ENCODE results near the gene ZFC3H1.

DNA sequence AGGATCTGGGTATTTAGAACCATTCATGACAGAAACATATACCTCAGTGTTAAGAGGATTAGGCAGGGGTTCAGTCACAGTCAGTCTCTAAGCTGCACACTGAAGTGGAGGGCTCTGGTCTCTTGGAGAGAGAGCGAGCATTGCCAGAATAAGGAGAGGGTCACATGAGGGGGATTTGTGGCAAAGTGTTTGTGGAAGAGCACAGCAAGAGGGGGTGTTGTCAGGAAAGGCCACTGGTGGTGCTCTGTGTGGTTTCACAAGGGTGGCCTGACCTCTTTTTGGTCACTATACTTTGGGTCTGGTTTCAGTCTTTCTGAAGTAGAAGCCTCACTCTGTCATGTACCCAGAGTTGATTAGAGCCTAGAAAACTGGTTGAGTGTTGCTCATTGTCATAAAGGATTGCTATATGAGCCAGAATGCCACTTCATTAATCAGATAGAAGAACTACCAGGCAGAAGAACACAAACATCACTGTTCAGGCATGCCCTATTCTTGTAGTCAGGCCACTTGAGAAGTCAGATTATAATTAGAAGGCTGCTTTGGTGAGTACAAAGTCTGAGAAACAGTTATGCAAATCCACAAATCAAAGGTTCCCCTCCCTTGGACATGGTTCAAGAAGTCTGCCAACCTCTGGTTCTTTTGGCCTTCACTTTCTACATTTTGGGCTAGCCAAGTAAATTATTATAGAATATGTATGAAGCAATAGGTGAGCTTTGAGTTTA lies 30.6 kb upstream of the ZFC3H1 start:
- TF ChIP-seq, protein P1, sequence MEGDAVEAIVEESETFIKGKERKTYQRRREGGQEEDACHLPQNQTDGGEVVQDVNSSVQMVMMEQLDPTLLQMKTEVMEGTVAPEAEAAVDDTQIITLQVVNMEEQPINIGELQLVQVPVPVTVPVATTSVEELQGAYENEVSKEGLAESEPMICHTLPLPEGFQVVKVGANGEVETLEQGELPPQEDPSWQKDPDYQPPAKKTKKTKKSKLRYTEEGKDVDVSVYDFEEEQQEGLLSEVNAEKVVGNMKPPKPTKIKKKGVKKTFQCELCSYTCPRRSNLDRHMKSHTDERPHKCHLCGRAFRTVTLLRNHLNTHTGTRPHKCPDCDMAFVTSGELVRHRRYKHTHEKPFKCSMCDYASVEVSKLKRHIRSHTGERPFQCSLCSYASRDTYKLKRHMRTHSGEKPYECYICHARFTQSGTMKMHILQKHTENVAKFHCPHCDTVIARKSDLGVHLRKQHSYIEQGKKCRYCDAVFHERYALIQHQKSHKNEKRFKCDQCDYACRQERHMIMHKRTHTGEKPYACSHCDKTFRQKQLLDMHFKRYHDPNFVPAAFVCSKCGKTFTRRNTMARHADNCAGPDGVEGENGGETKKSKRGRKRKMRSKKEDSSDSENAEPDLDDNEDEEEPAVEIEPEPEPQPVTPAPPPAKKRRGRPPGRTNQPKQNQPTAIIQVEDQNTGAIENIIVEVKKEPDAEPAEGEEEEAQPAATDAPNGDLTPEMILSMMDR (IDR thresholded peaks at IDR 0.05; ENCODE audit: insufficient read depth, low read length), result no peak
- TF ChIP-seq, protein P2, sequence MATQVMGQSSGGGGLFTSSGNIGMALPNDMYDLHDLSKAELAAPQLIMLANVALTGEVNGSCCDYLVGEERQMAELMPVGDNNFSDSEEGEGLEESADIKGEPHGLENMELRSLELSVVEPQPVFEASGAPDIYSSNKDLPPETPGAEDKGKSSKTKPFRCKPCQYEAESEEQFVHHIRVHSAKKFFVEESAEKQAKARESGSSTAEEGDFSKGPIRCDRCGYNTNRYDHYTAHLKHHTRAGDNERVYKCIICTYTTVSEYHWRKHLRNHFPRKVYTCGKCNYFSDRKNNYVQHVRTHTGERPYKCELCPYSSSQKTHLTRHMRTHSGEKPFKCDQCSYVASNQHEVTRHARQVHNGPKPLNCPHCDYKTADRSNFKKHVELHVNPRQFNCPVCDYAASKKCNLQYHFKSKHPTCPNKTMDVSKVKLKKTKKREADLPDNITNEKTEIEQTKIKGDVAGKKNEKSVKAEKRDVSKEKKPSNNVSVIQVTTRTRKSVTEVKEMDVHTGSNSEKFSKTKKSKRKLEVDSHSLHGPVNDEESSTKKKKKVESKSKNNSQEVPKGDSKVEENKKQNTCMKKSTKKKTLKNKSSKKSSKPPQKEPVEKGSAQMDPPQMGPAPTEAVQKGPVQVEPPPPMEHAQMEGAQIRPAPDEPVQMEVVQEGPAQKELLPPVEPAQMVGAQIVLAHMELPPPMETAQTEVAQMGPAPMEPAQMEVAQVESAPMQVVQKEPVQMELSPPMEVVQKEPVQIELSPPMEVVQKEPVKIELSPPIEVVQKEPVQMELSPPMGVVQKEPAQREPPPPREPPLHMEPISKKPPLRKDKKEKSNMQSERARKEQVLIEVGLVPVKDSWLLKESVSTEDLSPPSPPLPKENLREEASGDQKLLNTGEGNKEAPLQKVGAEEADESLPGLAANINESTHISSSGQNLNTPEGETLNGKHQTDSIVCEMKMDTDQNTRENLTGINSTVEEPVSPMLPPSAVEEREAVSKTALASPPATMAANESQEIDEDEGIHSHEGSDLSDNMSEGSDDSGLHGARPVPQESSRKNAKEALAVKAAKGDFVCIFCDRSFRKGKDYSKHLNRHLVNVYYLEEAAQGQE (IDR thresholded peaks at IDR 0.05; ENCODE audit: insufficient replicate concordance, low read depth), result no peak
- TF ChIP-seq POLR2AphosphoS5 (IDR thresholded peaks at IDR 0.05; ENCODE audit: low read depth), result no peak

Data from HL-60 (cell line).